IPS-18c (cell line): ENCODE data around the gene WDR62.

Source experiments
- H3K4me3 ChIP-seq: 2 replicates; pipeline ENCODE4 v1.7.0; 2013; ENCODE audit warnings: low read depth, mild to moderate bottlenecking, low read length, moderate library complexity; ENCODE audit not compliant: insufficient read depth
- H3K9me3 ChIP-seq: one replicate; pipeline ENCODE4 v1.6.1; 2013; ENCODE audit warnings: mild to moderate bottlenecking, low read length, moderate library complexity; ENCODE audit not compliant: control insufficient read depth, insufficient read depth

Gene WDR62

DNA sequence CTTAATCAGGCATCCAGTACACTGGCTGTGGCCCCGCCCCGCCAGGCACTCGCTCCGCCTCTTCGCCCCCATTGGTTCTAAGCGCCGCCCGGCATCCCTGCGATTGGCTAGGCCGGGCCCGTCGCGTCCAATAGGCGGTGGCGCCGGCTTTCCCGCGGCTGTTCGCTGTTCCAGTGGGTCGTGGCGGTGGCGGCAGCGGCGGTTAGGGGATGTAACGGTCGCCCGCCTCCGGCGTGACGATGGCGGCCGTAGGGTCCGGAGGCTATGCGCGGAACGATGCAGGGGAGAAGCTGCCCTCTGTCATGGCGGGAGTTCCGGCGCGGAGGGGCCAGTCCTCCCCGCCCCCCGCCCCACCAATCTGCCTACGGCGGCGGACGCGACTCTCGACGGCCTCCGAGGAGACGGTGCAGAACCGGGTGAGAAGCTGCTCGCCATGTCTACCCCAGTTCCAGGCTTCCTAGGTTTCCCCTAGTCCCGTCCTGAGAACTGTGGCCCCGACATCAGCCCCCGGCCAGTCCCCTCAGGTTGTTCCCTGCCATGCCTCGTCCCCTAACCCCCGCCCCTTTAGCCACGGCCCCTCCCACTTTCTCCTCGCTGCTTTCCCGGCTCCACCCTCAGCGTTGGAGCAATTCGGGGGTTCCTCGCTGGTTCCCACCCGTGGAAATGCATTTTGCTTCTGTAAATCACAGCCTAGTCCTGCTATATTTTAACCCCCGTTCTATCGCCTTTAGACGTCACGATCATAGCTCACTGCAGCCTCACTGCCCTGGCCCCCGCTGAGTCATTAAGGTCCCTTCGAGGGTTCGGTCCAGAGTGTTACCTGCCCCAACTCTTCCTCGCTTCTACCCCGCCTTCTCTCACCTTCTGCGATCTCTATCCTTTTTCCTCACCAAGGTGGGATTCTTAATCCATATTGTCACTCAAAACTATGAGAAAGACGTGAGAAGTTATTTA is at the start of gene WDR62:
Gene WDR62, plus strand, starts transcription at position 165 of the 954 bp plus-strand sequence. Its CDS starts 75 bp downstream, at position 240.
- Histone ChIP-seq H3K4me3 (peak within 1 kb of the TSS; percentile 91), H3K9me3 (no peaks in the 10 kb centered on the region)

- no peak overlapping the region for H3K4me3 ChIP-seq
- H3K9me3 ChIP-seq: no peaks in the 10 kb centered on the region
Observed at GRCh38 chr19:36006955-36007354, 47.7 kb upstream of the WDR62 start.

DNA sequence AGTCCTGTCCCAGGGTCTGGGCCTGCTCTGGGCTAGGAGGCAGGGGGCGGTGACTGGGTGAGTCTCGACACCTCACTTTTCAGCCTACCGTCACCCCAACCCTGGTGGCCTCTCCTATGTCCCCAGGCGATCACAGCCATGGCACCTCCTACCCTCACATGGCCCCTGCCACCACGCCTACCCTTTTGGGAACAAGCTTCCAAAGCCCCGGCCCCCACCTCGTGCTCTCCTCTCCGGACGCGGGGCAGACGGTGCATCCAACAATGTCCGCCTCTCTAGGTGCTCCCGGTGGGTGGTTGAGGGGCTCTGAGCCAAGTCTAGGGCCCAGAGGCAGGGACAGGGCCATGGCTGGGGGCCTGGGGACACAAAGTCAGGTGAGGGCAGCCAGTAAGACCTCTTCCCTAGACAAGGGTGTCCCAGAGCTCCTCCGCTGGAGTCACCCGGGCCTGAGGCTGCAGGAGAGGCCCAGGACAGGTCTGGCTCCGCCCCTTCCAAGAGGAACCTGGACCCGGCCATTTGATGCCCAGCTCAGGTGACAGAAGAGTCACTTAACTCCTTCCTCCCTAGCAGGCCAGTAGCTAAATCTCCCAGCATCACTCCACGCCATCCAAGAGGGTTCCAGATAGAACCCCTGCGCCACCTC is 46.2 kb upstream of the WDR62 start, which contains the start of gene SYNE4:
Gene SYNE4, minus strand, starts transcription at position 478 of the 643 bp plus-strand sequence. Its CDS starts 132 bp downstream, at position 346.
- Histone ChIP-seq H3K4me3 (peak within 1 kb of the TSS; percentile 52), H3K9me3 (no peaks in the 10 kb centered on the region)

GRCh38 chr19:36009220-36009619 is 45.5 kb upstream of the WDR62 start:
- Histone ChIP-seq H3K9me3 (no peaks in the 10 kb centered on the region), H3K4me3 (peak overlapping the region; percentile 52; the same call in 1 of the 2 replicates)

DNA sequence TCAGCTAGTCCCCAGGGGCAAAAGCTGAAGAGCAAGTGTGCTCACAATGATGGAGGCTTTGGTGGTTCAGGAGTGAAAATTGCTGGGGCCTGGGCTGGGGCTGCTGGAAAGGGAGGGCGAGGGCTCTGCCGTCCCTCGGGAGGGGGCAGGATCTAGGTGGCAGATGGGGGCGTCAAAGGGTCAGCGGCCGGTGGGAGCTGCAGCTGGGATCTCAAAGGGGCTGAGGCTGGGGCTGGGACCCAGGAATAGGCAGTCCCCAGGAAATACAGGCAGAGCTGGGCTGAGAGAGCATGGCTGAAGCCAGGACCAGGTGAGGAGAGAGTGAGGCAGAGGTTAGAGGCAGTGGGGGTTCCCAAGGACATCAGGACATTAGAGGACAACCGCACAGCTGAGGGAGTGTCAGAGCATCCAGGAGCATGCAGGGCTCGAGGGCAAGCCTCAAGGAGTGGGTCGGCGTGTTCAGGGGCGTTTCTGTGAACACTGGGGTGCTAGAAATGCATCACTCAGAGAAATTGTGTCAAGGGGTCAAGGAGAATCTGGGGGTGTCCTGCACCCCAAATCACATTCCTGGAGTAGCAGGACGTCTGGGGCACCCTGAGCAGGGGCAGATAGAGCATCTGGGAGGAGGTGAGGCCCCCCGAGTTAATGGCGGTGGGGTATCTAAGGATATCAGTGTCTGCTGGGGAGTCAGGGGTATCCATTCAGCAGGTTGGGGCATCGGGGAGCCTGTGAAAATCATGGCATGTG is 44.9 kb upstream of the WDR62 start:
- Histone ChIP-seq H3K9me3 (no peaks in the 10 kb centered on the region), H3K4me3 (peak overlapping the region; percentile 52; the same call in 1 of the 2 replicates)

DNA sequence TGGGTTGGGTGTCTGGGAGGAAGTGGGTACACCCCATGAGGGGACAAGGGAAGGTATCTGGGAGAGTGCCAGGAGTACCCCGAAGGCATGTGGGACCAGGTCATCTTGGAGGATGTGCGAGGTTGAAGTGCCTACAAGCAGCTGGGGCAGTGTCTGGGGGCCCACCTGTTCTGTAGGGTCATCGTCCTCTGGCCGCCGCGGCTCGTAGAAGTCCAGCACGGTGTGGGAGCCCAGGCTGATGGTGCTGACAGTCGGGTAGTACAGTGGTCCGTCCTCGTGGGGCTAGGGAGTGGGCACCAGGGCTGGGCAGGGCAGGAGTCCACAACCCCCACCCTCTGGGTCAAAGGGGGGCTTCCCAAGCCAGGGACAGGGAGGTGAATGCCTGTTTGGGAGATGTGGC is 44.3 kb upstream of the WDR62 start:
- Histone ChIP-seq H3K4me3 (no peak overlapping the region), H3K9me3 (no peaks in the 10 kb centered on the region)

- Histone ChIP-seq H3K4me3 (peak overlapping the region; percentile 53), H3K9me3 (peaks cover 2% of the 10 kb centered on the region)
Observed at GRCh38 chr19:36013280-36014011, 41.3 kb upstream of the WDR62 start.

DNA sequence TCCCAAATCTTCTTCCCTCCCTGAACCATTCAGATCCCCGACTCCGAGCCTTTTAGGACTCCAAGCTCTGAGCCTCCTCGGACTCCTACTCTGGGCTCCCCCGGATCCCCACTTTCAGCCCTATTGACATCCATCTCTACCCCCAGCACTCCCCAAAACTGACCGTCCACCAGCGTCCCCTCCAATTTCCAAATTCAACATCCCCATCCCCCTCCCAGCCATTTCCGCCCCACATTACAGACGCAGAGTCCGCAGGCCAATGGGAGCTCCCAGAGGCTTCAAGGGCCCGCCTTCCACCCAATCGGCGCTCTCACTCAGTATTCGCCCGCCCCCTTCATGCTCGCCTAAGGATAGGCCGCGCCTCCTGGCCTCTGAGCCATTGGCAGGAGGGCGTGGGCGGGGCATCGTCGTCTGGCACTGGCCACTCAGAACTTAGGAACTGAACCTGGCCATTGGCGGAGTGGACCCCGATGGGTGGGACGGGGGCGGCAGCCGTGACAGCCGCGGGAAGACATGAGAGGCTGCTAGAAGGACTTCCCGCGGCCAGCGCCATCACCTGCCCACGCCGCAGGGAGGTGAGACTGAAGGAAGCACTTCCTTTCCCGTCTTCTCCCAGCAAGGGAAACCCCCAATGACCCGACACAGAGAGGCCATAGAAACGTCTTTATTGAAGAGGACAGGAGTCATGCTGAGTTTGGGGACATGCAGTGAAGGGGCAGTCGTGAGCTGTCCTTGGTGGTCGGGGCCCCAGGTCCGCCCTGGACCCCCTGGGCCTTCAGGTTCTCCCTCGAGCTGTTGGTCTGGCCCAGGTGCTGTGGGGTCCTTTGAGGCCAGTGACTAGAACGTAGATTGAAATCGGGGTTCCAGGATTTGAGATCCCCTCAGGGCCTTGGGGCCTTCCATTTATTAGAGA is 40.4 kb upstream of the WDR62 start, which contains the start of gene ALKBH6:
Gene ALKBH6, minus strand, starts transcription at position 202 of the 913 bp plus-strand sequence. CDS start 816 bp downstream, outside the sequence.
- H3K9me3 ChIP-seq: peaks cover 2% of the 10 kb centered on the region
- peak within 1 kb of the TSS; percentile 53 for H3K4me3 ChIP-seq

DNA sequence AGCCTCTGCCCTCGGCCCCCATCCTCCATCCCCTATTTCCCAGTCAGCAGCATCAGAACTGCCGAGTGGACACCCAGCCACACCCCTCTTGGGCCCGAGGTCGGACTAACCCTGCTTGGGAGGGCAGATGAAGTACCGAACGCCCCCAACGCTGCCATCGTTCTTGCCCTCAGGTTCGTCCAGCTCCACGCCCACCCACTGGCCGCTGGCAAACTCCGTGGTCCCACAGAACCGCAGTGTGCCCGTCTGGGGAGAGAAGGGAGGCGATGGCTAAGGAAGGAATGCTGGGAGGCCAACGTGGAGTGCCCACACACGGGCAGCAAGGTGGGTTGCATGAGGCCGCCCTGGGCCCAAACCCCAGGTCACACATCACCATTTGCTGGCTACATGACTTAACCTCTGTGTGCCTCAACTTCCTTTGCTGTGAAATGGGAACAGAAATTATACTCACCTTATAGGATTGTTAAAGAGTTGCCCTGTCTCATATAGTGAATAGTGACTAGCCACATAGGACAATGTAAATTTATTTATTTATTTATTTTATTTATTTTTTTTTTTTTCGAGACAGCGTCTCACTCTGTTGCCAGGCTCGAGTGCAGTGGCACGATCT is 35.5 kb upstream of the WDR62 start:
- peaks cover 2% of the 10 kb centered on the region for H3K9me3 ChIP-seq
- no peak overlapping the region for H3K4me3 ChIP-seq

GRCh38 chr19:36023432-36023831 is 31.3 kb upstream of the WDR62 start:
- Histone ChIP-seq H3K4me3 (no peak overlapping the region), H3K9me3 (no peaks in the 10 kb centered on the region)

- no peaks in the 10 kb centered on the region for H3K9me3 ChIP-seq
- H3K4me3 ChIP-seq: no peak overlapping the region
Observed at GRCh38 chr19:36025541-36025940, 29.2 kb upstream of the WDR62 start.

DNA sequence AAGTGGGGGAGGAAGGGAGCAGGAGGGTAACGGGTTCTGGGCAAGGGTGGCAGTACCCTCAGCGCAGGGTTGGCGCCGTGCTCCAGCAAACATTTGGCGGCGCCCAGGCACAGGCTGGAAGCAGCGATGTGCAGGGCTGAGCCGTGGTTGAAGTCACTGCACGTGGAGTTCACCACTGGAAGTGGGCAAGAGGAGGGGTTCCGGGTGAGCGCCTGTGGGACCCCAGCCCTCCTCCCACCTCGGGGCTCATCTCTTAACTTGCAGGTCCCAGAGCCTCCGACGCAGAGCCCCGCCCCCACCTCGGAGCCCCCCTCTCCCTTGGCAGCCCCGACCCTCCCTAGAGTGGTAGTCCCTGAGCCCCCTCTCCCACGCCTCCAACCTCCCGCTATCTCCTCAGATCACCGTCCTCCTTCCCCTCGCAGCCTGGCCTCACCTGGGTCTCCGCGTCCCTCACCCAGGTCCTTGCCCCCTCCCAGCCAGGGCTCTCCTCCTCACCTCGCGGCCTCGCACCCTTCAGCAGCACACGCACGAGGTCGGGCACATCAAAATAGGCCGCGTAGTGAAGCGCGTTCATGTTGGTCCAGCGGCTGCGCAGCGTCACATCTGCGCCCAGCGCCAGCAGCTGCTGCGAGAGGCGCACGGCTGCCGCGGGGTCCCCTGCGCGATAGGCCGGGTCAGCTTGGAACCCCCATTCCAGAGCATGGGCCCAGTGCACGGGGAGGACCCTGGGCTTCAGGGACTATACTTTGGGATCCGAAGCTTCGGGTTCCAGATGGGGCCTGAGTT is 28.4 kb upstream of the WDR62 start:
- no peak overlapping the region for H3K4me3 ChIP-seq
- no peaks in the 10 kb centered on the region for H3K9me3 ChIP-seq

DNA sequence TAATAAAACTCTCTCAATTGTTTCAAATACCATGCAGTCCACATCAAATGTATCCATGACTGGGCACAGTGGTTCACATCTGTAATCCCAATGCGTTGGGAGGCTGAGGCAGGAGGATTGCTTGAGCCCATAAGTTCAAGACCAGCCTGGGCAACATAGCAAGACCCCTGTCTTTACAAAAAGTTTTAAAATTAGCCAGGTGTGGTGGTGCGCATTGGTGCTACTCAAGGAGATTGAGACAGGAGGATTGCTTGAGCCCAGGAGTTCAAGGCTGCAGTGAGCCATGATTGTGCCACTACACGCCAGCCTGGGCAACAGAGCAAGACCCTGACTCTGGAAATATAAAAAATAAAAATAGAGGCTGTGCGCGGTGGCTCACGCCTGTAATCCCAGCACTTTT is 27.0 kb upstream of the WDR62 start:
- Histone ChIP-seq H3K9me3 (no peaks in the 10 kb centered on the region), H3K4me3 (no peak overlapping the region)

DNA sequence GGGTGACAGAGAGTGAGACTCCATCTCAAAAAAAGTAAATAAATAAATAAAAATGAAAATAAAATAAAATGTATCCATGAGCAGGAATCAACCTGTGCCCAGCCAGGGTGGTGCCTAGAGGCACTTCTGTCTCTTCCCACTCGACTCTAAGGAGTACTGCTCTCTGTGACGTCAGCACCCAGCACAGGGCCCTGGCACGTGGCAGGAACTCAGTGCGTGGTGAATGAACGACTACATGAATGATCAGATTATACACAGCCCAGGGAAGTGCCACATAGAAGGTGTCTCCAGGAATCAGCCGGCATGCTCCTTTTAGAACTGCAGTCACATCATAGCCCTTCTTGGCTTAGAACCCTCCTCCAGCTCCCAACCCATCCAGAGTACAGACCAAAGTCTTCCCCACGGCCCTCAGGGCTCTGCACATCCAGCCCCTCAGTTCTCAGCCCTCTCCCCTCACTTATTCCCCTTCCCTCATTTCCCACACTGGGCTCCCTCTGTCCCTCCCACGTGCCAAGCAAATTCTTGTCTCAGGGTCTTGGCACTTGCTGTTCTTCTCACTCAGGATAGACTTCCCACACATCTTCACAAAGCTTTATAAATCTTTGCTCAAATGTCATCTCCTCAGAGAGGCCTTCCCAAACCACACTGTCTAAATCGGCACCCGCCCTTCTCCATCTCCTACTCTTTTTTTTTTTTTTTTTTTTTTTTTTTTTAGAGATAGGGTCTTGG is 26.2 kb upstream of the WDR62 start:
- no peaks in the 10 kb centered on the region for H3K9me3 ChIP-seq
- no peak overlapping the region for H3K4me3 ChIP-seq
